ENCODE results near the gene TMEM208. TPM values are rescaled to one million over a fixed set of nuclear protein-coding genes. Genes with fewer than 3 reads are reported as not detected.

The TMEM208 gene
- total RNA-seq, 1 experiment from 2014 or later, result 44.4 TPM

Small RNAs within 50 kb of the gene (microRNA-seq; reads per million reads assigned to microRNA genes)
- gene MIR328, result 52.5 reads per million, percentile 67 among the genes with 10 or more reads in this experiment

Other genes with a start within 250 kb of the TMEM208 start
- gene CES4A, start 238.5 kb upstream of the TMEM208 start, total RNA-seq (2022), result 5.1 and 6.6 TPM in 2 replicates
- 87.1 and 105 TPM in 2 replicates for gene CBFB, start 198.0 kb upstream of the TMEM208 start, total RNA-seq (2022)
- 13.8 and 14.5 TPM in 2 replicates for gene PHAF1, start 117.2 kb upstream of the TMEM208 start, total RNA-seq (2022)
- gene B3GNT9, start 76.1 kb upstream of the TMEM208 start, total RNA-seq (2022), result 0.84 and 1.9 TPM in 2 replicates
- gene TRADD, start 67.2 kb upstream of the TMEM208 start, total RNA-seq (2022), result 12.9 and 13.3 TPM in 2 replicates
- 15.9 and 17.2 TPM in 2 replicates for gene FBXL8, start 67.2 kb upstream of the TMEM208 start, total RNA-seq (2022)
- 34.3 and 34.8 TPM in 2 replicates for gene HSF4, start 62.4 kb upstream of the TMEM208 start, total RNA-seq (2022)
- gene NOL3, start 56.6 kb upstream of the TMEM208 start, total RNA-seq (2022), result 49.8 and 65.7 TPM in 2 replicates
- 18.1 and 18.7 TPM in 2 replicates for gene MATCAP1, start 43.2 kb upstream of the TMEM208 start, total RNA-seq (2022)
- not detected in 2 replicates for gene EXOC3L1, start 37.0 kb upstream of the TMEM208 start, total RNA-seq (2022)
- gene E2F4, start 35.0 kb upstream of the TMEM208 start, total RNA-seq (2022), result 81.0 and 85.5 TPM in 2 replicates
- 9.6 and 12.0 TPM in 2 replicates for gene ELMO3, start 28.0 kb upstream of the TMEM208 start, total RNA-seq (2022)
- gene FHOD1, start 20.4 kb downstream of the TMEM208 start, total RNA-seq (2022), result 12.1 and 14.7 TPM in 2 replicates
- gene SLC9A5, start 21.8 kb downstream of the TMEM208 start, total RNA-seq (2022), result 0.40 and 1.4 TPM in 2 replicates
- 30.4 and 32.7 TPM in 2 replicates for gene PLEKHG4, start 52.4 kb downstream of the TMEM208 start, total RNA-seq (2022)
- gene KCTD19, start 99.6 kb downstream of the TMEM208 start, total RNA-seq (2022), result not detected in 2 replicates
- not detected in 2 replicates for gene LRRC36, start 99.7 kb downstream of the TMEM208 start, total RNA-seq (2022)
- not detected in 2 replicates for gene TPPP3, start 166.4 kb downstream of the TMEM208 start, total RNA-seq (2022)
- 5.9 and 7.6 TPM in 2 replicates for gene ZDHHC1, start 189.3 kb downstream of the TMEM208 start, total RNA-seq (2022)
- 0.42 and 0.86 TPM in 2 replicates for gene HSD11B2, start 204.0 kb downstream of the TMEM208 start, total RNA-seq (2022)